Central memory CD4-positive, alpha-beta T cell (primary cell): ENCODE measurements around the gene GIMD1.
"Not testable (repeated sequence)": the region's sequence is repeated elsewhere in the genome, so short reads cannot be mapped to it uniquely, and the experiment has no call there.

Experiments
- DNase-seq: peaks from one replicate; pipeline ENCODE4 v3.0.0; 2022

GIMD1 gene

DNA sequence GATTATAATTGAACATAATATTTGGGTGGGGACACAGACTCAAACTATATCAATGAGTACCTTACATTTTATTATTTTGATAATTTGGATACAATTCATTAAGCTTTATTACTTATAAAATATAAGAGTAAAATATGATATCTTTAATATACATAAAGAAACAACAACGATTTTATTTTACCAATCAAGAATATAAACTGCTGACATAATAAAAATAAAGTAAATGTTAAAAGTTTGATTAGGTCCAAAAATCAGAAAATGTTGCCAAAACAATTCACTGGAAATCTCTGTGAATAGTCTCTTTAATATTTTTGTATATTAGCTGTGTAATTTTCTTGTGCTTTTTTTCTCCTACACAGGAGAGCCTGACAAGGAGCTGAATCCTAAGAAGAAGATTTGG, 21.4 kb downstream of the GIMD1 start:
- DNase-seq, result no peak

DNA sequence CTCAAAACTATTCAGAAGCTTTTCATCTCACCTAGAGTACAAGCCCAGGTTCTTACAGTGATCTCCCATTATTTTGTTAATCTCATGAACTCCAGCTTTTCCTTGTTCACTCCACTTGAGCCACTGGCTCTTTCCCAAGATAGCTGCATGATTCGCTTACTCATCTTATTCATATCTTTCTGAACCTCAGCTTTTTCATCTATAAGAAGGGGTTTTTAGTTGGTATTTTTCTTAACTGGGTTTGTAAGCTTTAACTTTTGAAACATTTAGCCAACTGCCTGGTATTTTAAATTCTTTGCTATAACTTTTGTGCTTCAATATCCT, 24.0 kb downstream of the GIMD1 start:
- no peak for DNase-seq

DNA sequence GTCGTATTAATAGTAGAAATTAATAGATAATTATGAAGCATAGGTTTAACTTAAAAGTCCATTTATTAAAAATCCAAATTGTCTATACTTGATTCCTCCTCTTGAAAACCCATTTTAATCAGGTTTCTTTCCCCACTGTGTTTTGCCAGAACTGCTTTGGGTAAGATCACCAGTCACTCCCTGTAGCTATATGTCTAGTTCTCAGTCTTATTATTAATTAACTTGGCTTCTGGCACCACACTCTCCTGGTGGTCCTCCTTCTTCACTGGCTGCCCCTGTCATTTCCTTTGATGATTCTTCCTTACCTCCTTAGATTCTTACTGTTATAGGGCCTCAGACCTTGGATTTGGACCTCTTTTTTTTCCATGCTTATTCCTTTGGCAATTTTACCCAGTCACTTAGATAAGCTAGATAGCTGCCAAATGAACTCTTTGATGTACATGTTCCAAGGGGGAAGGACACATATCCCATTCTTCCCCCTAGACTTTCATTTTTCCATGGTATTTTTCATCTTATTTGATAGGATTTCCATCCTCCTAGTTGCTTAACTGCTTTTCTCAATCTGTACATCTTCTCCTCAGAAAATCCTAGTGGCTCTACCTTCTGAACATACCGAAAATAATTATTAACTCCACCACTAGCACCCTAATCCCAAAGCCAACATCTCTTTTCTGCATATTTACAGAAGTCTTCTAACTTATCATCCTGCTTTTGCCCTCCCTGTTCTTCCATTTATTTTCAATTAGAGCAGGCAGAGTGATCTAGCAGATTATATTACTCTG, 24.5 kb downstream of the GIMD1 start:
- DNase-seq, result no peak

DNA sequence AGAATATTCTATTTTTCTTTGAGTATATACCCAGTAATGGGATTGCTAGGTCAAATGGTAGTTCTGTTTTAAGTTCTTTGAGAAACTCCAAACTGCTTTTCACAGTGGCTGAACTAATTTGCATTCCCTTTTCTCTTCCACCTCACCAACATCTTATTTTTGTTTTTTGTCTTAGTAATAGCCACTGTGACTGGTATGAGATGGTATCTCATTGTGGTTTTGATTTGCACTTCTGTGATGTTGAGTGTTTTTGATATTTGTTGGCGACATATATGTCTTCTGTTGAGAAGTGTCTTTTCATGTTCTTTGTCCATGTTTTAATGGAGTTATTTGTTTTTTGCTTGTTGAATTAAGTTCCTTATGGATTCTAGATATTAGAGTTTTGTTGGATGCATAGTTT, 27.8 kb downstream of the GIMD1 start:
- no peak for DNase-seq

DNA sequence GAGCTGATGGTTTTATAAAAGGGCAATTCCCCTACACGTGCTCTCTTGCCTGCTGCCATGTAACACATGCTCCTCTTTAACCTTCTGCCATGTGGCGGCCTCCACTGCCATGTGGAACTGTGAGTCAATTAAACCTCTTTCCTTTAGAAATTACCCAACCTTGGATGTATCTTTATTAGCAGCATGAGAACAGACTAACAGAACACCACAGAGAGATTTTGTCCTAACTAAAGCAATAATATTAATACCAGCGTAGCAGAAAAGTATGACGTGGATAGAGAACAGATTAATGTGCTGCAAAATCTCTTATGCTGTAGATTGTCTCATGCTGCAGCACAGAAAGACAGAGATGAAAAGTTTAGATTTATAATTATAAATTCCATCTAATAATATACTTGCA, 29.1 kb downstream of the GIMD1 start:
- no peak for DNase-seq

DNA sequence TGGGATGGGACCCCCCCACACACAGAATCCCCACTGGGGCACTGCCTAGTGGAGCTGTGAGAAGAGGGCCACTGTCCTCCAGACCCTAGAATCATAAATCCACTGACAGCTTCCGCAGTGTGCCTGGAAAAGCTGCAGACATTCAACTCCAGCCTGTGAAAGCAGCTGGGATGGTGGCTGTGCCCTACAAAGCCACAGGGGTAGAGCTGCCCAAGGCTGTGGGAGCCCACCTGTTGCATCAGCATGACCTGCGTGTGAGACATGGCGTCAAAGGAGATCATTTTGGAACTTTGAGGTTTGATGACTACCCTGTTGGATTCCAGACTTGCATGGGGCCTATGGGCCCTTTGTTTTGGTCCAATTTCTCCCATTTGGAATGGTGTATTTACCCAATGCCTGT, 29.9 kb downstream of the GIMD1 start:
- no peak for DNase-seq

DNA sequence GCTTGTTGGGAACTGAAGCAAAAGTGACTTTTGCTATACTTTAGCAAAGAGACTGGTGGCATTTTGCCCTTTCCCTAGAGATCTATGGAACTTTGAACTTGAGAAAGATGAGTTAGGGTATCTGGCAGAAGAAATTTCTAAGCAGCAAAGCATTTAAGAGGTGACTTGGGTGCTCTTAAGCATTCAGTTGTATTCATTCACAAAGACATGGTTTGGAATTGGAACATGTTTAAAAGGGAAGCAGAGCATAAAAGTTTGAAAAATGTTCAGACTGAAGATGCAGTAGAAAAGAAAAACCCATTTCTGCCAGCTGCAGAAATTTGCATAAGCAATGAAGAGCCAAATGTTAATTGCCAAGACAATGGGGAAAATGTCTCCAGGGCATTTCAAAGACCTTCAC, 30.7 kb downstream of the GIMD1 start:
- no peak for DNase-seq

DNA sequence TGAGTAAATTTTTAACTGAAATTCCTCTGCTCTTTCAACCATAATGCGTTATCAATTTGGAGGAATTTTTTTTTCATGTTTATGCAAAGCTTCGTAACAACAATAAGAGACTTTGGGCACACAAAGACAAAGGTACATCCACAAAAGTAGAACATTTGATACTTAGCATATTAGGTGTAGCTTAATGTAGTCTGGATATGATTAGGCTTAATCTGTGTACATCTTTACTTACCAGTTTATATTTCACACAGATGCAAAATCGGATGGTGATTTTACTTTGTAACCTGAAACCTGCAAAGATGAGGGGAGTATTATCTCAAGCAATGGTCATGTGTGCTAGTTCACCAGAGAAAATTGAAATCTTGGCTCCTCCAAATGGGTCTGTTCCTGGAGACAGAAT, 32.0 kb downstream of the GIMD1 start:
- no peak for DNase-seq

DNA sequence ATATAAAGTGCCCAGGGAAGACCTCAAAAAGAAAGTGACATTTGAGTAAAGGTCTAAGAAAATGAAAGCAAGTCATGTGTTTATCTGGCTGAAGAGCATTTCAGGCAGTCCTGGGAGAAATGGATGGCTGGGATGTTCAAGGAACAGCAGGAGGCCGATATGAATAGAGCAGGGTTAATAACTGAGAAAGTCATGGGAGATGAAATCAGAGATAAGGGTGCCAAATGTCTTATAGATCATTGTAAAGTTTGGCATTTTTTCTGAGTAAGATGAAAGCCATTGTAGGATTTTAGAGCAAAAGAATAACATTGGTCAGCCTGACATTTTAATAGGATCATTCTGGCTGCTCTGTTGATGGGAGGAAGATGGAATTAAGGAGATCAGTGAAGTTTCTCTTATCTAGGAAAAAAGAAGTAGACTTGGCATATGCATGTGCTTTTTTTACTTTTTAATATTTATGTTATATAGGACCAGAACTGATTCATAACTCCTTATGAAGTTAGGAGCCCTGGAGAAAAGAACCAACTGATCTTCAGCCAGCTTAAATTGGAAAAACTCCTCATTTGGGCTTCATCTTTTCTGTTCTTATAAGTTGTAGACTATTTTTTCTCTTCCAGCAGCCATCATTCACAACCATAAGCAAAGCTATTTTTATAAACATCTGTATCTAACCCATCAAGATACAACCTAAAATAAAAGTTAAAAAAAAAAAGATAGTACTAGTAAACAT, 33.7 kb downstream of the GIMD1 start:
- no peak for DNase-seq

DNA sequence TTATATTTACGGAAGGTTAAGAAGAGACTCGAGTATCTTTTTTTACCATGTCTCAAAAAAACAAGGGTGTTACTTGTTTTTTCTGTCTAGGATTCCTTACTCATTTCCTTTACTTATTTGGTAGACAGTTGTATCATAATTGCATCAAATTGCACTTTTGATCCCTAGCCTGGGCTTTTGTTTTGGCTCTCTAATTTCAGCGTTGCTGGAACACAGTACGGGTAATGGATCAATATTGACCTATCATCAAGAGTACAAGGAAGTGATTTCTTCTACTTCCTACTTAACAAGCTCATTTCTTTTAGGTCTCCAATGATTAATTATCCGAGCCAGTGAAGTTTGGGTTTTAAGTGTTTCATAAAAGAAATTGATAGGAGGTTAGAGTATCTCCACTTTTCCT, 35.4 kb downstream of the GIMD1 start:
- DNase-seq, result no peak

DNA sequence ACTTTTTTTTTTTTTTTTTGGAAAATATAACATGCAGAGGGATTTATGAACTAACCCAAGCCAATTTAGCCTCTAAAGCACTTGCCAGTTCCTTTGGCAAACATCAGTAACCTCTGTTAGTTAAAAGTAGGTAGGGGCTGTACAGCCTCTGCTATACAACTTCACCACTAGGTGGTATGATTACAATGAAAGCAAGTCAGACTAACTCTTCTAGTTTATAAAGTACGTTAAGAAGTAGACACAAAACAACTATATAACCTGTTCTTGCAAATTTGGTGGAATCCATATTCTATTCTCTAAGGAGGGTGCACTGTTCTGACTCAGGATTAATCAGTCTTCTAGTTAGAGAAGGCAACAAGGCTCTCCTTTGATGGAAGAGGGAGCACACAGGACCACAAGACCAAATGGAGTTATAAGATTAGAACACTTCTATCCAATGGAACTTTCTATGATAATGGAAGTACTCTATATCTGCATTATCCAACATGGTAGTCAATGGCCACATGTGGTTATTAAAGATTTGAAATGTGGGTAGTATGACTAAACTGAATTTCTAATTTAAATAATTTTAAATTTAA, 39.4 kb downstream of the GIMD1 start:
- DNase-seq, result peak; percentile 7

DNA sequence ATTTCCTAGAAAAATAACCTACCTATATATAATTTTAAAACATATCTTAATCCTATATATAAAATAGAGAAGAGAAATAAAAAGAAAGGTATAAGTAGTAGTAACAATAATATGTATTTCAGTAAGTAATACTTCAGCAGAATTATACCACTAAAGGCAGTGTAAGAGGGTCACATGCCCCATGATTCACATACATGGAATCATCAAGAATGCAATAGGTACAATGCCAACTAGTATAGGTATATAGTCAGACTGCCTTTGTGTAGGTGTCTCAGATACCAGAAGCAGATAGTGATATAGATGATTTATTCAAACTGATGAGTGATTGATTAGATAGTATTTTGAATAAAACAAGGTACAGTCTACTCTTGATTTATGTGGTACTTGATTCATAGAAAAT, 42.8 kb downstream of the GIMD1 start:
- no peak for DNase-seq

DNA sequence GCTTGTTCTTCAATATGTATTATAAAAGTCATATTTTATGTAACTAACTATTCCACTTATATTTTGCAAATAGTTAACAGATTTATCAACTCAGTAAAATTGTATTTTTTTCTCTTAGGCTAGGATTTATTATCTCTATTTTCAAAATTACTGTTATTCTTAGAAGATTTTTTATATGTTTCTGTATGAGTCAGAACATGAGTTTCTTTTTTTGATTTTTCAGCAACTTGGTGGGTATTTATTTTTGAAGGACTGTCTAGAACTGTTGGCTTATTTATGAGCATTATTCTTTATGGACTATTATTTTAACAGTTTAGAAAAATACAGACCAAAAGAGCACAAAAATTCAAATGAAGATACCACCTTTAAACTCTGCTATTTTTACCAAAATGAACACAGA, 45.5 kb downstream of the GIMD1 start:
- DNase-seq, result no peak

DNA sequence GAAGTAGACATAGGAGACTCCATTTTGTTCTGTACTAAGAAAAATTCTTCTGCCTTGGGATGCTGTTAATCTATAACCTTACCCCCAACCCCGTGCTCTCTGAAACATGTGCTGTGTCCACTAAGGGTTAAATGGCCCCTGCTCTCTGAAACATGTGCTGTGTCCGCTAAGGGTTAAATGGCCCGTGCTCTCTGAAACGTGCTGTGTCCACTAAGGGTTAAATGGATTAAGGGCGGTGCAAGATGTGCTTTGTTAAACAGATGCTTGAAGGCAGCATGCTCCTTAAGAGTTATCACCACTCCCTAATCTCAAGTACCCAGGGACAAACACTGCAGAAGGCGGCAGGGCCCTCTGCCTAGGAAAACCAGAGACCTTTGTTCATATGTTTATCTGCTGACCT, 46.8 kb downstream of the GIMD1 start:
- DNase-seq, result not testable (repeated sequence)

DNA sequence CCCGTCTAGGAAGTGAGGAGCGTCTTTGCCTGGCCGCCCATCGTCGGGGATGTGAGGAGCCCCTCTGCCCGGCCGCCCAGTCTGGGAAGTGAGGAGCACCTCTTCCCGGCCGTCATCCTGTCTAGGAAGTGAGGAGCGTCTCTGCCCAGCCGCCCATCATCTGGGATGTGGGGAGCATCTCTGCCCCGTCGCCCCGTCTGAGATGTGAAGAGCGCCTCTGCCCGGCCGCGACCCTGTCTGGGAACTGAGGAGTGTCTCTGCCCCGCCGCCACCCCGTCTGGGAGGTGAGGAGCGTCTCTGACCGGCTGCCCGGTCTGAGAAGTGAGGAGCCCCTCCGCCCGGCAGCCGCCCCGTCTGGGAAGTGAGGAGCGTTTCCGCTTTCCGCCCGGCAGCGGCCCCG, 47.4 kb downstream of the GIMD1 start:
- DNase-seq, result not testable (repeated sequence)

DNA sequence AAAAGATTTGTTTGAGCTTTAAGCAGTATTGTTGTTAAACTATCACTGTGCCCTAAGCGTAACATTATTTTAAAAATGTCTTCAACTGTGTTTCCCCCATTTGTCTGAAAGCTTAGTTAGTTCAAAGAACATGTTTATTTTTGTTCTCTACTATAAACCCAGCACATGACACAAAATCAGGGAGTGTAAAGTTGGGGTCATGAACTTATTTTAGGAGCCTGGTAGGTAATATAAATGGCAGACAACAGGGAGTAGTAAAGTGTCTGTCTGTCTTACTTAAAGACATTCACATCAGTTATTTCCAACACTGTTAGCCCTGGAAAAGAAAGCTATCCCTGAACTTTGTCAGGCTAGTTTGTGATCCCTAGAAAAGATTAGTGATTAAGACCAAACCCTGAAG, 48.3 kb downstream of the GIMD1 start:
- no peak for DNase-seq

DNA sequence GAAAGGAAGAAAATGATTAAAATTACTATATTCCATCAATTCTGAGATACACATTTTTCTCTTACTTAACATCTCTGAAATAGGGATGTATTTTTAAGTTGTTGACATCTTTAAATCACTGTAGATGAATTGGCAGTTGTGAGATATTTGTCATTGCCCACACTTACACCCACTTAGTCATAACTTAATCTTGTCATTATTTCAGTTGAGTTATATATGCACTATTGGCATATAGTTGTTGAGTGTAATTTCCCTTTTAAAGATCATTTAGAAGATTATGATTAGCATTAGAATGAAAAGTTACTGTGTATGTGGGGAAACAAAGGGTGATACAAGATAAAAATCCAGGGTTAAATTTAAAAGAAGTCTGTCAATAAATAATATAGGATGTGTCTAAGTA, 50.1 kb downstream of the GIMD1 start:
- no peak for DNase-seq

DNA sequence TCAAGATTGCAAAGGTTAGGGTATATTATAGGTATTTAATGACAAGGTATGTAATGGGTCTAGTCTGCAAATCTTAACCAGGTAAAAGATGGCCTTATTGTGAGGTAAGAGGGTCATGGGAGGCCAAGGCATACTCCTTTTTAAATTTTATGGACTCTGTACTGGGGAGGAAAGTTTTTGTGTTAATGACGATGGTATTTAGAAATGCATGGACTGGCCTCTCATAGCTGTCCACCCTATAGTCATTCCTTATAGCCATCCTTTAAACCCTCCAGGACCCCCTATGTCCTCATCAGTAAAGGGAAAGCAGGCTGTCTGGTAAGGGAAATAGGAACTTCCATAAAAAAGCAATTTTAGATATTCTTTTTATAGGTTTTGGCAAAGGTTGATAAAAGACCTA, 50.8 kb downstream of the GIMD1 start:
- DNase-seq, result no peak

DNA sequence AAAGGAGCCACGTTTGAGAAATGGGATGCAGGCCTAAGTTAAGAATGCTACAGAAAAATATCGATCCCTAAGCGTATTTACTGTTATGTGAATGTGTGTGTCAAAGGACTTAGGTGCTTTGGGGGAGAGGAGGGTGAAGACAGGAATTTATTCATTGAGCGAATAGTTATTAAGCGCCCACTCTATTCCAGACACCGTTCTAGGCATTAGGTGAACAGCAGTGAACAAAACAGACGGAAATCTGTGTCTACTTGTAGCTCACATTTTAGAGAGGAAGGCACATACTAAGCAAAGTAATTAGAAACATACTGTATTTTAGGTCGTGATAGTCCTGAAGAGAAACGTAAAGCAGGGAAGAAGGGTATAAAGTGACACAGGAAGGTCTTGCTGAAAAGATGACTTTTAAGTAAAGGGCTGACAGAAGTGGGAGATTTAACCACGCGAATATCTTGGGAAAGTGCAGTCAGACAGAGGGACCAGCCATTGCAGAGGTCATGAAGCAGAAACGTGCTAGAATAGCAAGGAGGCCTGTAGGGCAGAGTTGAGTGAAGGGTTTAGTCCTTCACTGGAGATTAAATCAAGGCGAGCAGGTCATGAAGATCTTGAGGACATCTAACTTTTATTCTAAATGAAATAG, 51.7 kb downstream of the GIMD1 start:
- DNase-seq, result peak; percentile 2

DNA sequence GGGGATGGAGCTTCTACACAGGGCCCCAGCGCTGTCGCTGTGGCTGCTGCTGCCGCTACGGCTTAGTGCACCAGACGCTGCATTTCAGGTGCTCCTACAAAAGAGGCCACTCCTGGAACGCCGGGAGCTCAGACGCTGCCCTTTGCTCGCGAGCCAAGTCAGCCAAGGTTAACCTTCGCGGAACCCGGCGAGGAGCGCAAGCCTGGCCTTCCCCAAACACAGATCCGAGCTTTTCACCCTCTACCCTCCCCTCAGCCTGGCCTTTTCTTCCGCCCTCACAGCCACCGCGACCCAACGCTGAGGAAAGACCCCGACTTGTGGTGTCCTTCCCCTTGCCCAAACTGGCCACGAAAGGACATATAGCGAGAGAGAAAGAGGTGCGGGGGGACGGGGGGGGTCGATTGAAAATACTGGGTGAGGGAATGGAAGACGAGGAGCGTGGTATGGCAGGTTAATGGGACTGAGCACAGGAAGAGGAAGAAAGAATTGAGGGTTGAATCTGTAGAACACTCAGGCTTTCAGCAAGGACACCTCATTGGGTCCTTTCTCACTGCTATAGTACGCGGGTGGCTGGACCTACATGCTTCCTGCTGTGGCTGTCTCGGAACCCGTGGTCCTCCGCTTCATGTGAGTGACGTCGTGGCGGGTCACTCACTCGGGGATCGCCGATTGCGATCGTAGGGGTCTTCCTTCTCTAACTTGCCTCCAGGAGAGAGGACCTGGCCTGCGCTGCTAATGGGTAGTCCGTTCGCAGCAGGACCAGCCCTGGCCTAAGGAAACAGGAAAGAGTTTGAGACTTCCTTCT, 52.4 kb downstream of the GIMD1 start, which contains the start of the genes AIMP1 and TBCK:
TSS of gene AIMP1 (plus strand) at position 583 of the 805 bp plus-strand sequence. CDS start 8,460 bp downstream, outside the sequence.
TSS of gene TBCK (minus strand) at position 242 of the 805 bp plus-strand sequence. CDS start 7,249 bp downstream, outside the sequence.
- DNase-seq, result peak; percentile 88

DNA sequence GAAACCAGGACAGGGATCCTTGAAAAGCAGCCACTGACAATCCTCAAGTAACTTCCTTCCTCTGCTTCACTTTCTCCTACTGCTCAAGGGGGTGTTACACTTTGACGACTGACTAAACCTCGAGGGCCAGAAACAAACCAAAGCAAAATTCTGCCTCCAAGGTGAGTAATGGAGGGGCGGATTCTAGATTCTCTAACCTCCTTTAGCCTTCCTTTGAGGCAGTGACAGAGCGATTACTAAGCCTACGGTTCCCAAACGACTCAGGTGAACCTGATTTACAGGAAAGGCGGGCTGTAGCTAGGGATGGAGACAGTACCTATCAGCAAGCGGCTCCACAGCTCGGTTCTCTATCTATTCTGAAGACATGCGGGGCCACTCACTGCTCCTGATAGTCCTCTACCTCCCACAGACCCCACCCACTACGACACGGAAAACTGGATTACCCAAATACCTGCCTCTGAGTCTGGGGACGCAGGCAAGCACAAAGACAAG, 53.1 kb downstream of the GIMD1 start:
- peak; percentile 48 for DNase-seq

DNA sequence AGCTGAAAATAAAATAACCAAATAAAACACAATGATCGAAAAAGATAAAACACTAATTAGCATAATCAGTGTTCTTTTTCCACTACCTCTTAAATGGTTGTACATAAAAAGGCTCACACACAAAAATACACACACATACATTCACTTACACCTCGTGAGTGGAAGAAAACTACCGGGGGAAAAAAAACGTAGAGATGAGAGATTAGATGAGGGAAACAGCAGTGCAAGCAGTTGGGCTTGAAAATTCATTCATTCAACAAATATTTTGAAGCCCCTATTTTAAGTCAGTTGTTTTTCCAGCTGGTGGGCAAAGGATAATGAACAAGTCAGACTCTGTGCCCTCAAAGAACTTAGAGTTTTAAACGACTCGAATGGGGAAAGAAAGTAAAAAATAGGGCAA, 53.6 kb downstream of the GIMD1 start:
- DNase-seq, result no peak
